ENCODE measurements around the gene SKI. TPM values are rescaled to one million over a fixed set of nuclear protein-coding genes. Genes with fewer than 3 reads are reported as not detected.

Gene SKI
- total RNA-seq, 4 donors from 2014 or later: 60.2 to 157 (median 79.0) TPM

DNA sequence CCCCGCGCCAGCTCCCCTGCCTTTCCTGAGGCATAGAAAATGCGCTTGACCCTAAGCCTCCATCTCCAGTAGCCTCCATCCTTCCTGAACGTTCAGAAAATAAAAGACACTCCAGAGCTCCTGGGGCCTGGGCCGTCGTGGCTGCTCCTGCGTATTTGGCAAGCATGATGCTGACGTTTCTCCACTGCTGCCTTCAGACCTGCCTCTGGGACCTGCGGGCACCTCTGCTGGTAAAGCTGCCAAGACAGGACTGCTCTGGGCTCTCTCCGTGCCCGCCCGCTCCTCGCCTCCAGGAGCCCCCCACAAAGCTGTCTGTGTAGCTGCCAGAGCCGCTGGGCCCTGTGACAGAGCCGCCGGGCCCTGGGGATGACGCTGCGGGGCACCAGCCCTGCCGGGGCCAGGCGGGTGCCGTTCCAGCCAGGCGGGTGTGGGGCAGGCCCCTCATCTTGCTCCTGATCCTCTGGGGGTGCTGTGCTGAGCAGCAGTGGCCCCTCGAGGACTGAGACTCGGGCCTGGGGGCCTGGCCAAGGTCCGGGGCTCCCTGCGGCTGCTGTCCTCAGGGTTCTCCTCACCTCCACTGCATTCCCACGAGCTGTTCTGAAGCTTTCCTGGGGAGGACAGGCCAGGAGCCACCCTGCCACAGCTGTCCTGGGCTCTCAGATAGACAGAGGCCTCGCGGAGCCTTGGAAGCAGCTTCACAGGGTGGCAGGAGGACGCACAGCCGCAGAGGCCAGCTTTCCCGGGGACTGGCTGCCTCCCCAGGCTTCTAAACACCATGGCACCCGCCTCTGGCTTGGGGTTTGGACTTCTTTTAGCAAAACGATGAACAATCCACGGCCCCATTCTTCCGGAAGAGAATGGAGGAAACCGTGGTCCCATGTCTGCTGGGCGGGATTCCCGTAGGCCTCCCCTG lies 115.2 kb downstream of the SKI start:
- WGBS, 2 donors (ENCODE audit: low coverage in 1 of 2): 73 to 92% methylated on average over 4 to 6 of the region's 39 CpGs
- TF ChIP-seq EP300 (IDR thresholded peaks at IDR 0.05) (no peak), POLR2A (IDR thresholded peaks at IDR 0.05) (no peak), CTCF (IDR thresholded peaks at IDR 0.05) (no peak), POLR2AphosphoS5 (IDR thresholded peaks at IDR 0.05) (no peak)
- no peaks in the 10 kb centered on the region for H3K36me3 ChIP-seq
- no peak for ATAC-seq
- H3K9me3 ChIP-seq: no peaks in the 10 kb centered on the region
- no peaks in the 10 kb centered on the region for H3K4me1 ChIP-seq
- H3K27me3 ChIP-seq: no peaks in the 10 kb centered on the region
- no peak overlapping the region for H3K4me3 ChIP-seq
- no peak overlapping the region for H3K27ac ChIP-seq

DNA sequence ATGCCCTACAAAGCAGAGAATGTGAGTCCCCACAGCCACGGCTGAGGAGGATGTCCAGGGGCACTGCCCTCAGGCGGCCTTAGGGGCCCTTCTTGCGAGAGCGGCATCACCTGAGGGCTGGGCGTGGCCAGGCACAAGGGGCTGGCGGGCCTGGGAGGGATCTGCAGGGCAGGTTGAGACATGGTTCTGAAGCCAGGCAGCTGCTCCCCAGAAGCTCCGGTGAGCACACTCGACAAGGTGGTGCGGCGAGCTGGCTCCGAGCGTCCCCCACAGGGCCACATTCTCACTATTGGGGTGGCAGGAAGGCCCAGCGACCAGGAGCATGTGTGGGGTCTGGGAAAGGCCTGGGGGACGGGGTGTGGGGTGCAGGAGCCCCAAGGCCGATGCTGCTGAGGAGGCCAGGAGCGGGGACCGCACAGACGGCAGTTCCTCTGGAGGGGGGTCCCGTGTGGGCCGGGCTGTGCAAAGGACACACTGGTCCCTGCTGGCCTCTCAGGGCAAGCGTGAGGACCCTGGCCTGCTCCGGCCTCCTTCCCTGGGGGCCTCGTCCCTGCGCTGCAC lies 116.1 kb downstream of the SKI start:
- ATAC-seq: no peak
- no peak for TF ChIP-seq POLR2AphosphoS5 (IDR thresholded peaks at IDR 0.05)
- TF ChIP-seq POLR2A (IDR thresholded peaks at IDR 0.05): no peak
- TF ChIP-seq CTCF (IDR thresholded peaks at IDR 0.05): no peak
- no peak for TF ChIP-seq EP300 (IDR thresholded peaks at IDR 0.05)
- WGBS, 2 donors (ENCODE audit: low coverage in 1 of 2): no CpG with 5 or more reads among the region's 24 CpGs

DNA sequence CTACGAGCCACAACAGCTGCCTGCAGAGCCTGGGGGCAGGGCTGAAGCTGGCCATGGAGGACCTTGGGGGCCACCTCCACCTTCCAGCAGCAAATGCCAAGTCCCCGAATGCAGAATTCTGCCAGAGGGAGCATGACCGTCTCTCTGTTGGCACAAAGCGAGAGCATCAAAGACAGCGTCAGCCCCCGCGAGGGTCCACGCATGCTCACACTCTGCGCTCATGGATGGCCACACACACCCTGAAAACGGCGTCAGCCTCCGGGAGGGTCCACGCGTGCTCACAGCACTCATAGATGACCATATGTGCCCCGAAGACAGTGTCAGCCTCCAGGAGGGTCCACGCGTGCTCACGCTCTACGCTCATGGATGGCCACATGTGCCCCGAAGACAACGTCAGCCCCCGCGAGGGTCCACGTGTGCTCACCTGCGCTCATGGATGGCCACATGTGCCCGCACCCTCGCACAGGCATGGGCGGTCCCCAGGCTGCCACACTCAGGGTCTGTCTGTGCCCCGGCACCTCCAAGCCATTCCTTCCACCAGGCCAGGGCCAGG lies 116.7 kb downstream of the SKI start:
- TF ChIP-seq CTCF (IDR thresholded peaks at IDR 0.05) (no peak), EP300 (IDR thresholded peaks at IDR 0.05) (no peak), POLR2AphosphoS5 (IDR thresholded peaks at IDR 0.05) (no peak), POLR2A (IDR thresholded peaks at IDR 0.05) (no peak)
- no peak for ATAC-seq
- no peaks in the 10 kb centered on the region for H3K9me3 ChIP-seq
- 81% methylated on average over 5 of the region's 29 CpGs; no CpG with 5 or more reads in 1 of the 2 donors for WGBS, 2 donors (ENCODE audit: low coverage in 1 of 2)
- no peaks in the 10 kb centered on the region for H3K27me3 ChIP-seq
- H3K27ac ChIP-seq: no peak overlapping the region
- H3K4me3 ChIP-seq: no peak overlapping the region
- no peaks in the 10 kb centered on the region for H3K36me3 ChIP-seq
- no peaks in the 10 kb centered on the region for H3K4me1 ChIP-seq

More for the DNA sequence above, 116.1 kb downstream of the SKI start:
- no peaks in the 10 kb centered on the region for H3K27me3 ChIP-seq
- H3K4me3 ChIP-seq: no peak overlapping the region
- no peaks in the 10 kb centered on the region for H3K4me1 ChIP-seq
- no peak overlapping the region for H3K27ac ChIP-seq
- no peaks in the 10 kb centered on the region for H3K9me3 ChIP-seq
- H3K36me3 ChIP-seq: no peaks in the 10 kb centered on the region

DNA sequence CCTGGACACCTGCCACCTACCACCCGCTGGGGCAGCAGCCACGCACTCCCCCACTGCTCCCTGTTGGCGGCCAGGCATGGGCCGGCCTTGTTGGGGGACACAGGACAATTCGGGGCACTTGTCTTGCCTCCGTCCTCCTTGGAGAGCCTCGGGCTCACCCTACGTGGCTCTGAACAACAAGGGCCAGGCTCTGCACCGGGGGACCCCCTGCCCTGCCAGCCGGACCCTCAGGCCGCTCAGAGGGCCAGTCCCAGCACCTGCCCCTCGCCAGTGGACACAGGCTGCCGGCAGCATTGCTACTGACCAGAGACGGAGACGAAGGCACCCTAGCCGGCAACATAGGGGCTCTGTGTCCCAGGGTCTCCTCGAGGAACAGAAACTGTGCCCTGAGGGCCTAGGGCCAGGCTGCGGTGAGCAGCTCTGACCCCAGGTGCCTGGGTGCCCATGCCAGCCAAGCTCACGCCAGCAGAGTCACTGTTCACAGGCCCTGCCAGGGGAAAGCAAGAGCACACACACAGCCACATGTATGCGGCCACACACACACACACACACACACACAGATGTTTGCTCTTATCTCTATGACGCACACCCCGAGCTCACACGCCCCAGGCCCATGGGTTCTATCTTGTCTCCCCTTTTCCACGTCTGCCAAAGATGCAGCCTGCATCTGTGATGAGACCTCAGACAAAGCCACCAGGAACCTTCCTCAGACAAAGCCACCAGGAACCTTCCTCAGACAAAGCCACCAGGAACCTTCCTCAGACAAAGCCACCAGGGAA lies 117.4 kb downstream of the SKI start:
- TF ChIP-seq EP300 (IDR thresholded peaks at IDR 0.05) (no peak), CTCF (IDR thresholded peaks at IDR 0.05) (no peak), POLR2A (IDR thresholded peaks at IDR 0.05) (no peak)
- Histone ChIP-seq H3K36me3 (no peaks in the 10 kb centered on the region), H3K4me1 (no peaks in the 10 kb centered on the region), H3K9me3 (no peaks in the 10 kb centered on the region), H3K27ac (no peak overlapping the region), H3K27me3 (no peaks in the 10 kb centered on the region), H3K4me3 (no peak overlapping the region)
- ATAC-seq: no peak
- WGBS, 2 donors (ENCODE audit: low coverage in 1 of 2): no CpG with 5 or more reads among the region's 24 CpGs
